NCI-H1092 (cell line): ENCODE measurements around the gene VNN1.
"Not testable (repeated sequence)": the region's sequence is repeated elsewhere in the genome, so short reads cannot be mapped to it uniquely, and the experiment has no call there.

Experiments
- DNase-seq: peaks from one replicate; lab custom pipeline; 2025; lab: John Stamatoyannopoulos, UW

The VNN1 gene

DNA sequence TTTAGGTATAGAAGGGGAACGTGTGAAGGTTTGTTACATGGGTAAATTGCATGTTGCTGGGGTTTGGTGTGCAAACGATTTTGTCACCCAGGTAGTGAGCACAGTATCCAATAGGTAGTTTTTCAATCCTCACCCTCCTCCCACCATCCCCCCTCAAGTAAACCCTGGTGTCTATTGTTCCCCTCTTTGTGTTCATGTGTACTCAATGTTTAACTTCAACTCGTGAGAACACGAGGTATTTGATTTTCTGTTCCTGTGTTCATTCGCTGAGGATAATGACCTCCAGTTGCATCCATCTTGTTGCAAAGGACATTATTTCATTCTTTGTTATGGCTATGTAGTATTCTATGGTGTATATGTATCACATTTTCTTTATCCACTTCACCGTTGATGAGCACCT, 11.6 kb upstream of the VNN1 start:
- no peak for DNase-seq

DNA sequence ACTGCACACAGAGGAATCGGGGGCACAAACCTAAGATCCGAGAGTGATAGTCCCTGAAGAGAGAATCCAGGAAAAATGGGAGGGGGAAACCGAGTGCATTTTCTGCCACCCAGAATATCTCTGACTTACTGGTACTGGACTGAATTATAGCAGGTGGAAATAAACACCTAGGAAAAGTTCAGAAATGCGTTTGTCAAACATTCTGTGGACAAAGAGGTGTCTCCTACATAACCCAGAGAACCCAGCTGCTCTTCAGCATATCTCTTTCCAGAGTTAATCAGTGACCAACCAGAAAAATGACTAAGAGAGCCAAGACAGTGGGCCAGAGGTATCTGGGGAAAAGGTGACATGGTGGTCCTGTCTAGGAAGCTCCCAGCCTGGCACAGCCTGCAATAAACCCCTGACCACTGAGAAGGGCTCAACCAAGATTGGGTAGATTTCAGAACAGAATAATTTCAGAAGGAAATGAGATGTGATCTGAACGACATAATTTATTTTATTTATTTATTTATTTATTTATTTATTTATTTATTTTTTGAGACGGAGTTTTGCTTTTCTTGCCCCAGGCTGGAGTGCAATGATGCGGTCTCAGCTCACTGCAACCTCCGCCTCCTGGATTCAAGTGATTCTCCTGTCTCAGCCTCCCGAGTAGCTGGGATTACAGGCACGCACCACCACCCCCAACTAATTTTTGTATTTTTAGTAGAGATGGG, 6.0 kb upstream of the VNN1 start:
- DNase-seq, result no peak

GRCh38 chr6:132715881-132716637, 2.2 kb upstream of the VNN1 start:
- DNase-seq, result no peak

- DNase-seq, result no peak
Measured at GRCh38 chr6:132715204-132715603, 1.3 kb upstream of the VNN1 start.

DNA sequence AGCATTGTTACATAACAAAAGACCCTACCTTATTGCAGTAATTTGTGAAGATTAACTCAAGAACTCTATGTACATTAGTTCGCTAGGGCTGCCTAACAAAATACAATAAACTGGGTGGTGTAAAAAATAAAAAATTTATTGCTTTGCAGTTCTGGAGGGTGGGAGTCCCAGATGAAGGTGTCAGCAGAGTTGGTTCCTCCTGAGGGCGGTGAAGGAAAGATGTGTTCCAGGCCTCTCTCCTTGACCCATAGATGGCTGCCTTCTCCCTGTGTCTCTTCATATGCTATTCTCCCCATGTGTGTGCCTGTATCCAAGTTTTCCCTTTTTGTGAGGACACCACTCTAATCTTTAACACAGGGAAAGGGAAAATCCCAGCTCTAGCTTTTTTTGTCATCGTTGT, 305 bp upstream of the VNN1 start:
- no peak for DNase-seq

GRCh38 chr6:132712366-132712765, 1.5 kb downstream of the VNN1 start:
- no peak for DNase-seq

DNA sequence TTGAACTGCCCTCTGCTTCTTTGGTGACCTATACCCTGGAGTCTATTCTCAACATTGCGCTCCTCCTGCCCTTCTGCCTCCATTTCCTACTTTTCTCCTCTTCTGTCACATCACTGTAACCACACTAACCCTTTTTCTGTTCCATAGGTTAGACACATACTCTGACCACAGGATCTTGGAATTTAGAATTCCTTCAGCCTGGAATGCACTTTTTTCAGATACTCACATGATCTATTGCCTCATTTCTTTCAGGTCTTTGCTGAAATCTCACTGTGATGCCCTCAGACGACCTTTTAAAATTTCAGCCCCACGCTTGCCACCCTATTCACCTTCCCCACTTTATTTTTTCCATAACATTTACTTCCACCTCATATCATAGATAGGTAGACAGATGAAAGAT, 5.1 kb downstream of the VNN1 start:
- no peak for DNase-seq

GRCh38 chr6:132708002-132708401, 5.9 kb downstream of the VNN1 start:
- DNase-seq, result no peak

- not testable (repeated sequence) for DNase-seq
Measured at GRCh38 chr6:132706756-132707155, 7.1 kb downstream of the VNN1 start.

DNA sequence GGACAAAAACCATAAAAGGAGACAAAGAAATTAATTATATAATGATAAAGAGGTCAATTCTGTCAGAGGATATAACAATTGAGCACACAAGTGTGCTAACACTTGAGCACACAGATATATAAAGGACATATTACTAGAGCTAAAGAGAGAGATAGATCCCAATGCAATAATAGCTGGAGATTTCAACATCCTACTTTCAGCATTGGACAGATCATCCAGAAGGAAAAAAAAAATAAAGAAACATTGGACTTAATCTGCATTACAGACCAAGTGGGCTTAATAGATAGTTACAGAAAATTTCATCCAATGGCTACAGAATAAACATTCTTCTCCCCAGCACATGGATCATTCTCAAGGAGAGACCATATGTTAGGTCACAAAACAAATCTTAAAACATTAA, 9.9 kb downstream of the VNN1 start:
- DNase-seq, result no peak

- DNase-seq, result no peak
Measured at GRCh38 chr6:132698608-132699007, 15.2 kb downstream of the VNN1 start.

GRCh38 chr6:132695773-132696172, 18.1 kb downstream of the VNN1 start:
- DNase-seq, result no peak

GRCh38 chr6:132693478-132693877, 20.4 kb downstream of the VNN1 start:
- no peak for DNase-seq

DNA sequence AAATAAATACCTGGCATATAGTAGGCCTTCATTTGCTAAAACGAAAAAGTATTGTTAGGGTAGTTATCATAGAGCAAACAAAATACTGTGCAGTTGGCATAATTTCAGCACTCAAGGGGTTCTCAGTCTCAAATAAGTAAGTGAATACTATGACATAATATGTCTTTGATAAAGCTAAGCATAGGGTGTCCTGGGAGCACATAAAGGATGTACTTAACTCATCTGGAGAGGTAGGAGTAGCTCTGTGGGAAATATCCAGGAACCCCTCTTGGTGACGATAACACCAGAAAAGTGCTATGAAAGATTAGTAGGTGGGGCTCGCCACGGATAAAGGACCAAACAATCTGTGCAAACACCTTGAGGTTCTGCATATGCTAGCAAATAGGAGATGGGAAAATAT, 23.2 kb downstream of the VNN1 start:
- no peak for DNase-seq

- no peak for DNase-seq
Measured at GRCh38 chr6:132687306-132687705, 26.5 kb downstream of the VNN1 start.

- no peak for DNase-seq
Measured at GRCh38 chr6:132686531-132686930, 27.3 kb downstream of the VNN1 start.

DNA sequence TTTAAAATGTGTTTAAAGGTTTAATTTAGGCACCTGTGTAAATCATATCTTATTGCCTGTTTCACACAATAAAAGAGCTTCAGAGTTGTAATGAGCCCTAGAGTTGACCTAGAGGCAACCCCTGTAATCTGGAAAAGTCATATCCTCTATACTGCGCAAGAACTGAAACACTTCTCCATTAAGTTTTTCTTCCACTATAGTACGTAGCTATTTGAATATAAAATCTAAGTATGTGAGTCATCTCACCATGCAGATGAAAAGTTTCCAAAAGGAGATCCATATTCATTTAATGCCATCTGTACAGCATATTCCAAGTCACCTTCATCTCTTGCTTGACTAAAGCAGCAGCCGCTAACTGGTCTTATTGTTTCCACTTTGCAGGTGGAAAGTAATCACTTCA, 28.8 kb downstream of the VNN1 start:
- no peak for DNase-seq

GRCh38 chr6:132684272-132684671, 29.6 kb downstream of the VNN1 start:
- no peak for DNase-seq

- DNase-seq, result no peak
Measured at GRCh38 chr6:132683543-132683942, 30.3 kb downstream of the VNN1 start.

- not testable (repeated sequence) for DNase-seq
Measured at GRCh38 chr6:132679094-132679493, 34.8 kb downstream of the VNN1 start.

DNA sequence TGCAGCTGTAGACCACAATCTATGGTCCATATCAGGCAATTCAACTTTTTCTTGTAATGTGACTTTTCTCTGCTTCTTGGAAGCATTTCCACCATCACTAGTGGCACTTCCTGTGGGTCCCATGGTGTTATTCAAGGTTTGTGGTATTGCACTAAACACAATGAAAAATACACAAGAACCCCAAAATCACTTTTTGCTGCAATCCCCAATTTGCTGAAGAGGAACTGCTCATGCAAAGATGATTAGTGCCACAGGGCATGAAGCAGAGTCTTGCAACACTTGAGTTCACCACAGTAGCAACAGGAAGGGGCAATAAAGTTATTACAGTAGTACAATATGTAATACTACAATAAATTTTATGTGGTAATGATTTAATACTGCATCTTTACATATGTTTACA, 38.1 kb downstream of the VNN1 start:
- no peak for DNase-seq

DNA sequence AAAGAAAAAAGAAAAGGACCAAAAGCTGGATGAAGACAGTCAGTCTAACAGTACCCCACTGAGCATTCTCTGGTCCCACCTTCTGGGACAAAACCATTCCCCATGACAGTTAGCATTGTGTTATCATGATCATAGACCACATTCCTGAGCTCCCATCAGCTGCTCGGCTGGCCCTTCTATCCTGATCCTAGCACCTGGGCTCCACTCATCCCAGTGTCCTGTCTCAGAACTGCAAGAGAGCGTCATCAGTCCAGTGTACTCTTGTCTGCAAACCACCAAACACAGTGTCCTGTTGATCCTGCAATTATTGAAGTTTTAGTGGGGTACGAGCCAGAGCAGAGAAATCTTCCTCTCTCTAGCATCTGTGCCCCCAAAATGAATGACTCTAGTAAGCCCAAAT, 38.9 kb downstream of the VNN1 start:
- DNase-seq, result no peak

DNA sequence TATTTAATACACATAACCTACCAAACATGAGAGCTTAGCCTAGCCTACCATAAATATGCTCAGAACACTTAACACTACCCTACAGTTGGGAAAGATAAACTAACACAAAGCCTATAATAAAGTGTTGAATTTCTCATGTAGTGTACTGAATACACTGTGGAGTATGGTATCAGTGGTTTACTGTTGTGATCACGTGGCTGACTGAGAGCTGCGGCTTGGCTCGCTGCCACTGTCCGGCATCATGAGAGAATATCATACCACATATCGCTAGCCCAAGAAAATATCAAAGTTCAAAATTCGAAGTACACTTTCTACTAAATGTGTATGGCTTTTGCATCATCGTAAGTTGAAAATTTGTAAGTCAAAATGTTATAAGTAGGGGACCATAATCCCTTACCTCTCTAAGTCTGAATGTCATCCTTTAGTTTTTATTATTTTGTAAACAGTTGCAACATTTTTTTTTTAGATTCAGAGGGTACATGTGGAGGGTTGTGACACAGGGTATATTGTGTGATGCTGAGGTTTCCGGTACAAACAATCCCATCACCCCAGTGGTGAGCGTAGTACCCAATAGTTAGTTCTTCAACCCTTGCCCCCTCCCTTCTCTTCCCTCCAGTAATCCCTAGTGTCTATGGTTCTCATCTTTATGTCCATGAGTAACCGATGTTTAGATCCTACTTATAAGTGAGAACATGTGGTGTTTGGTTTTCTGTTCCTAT, 40.3 kb downstream of the VNN1 start:
- no peak for DNase-seq
